BJ (cell line): ENCODE measurements around the gene PDE6A. TPM values are rescaled to one million over a fixed set of nuclear protein-coding genes. Genes with fewer than 3 reads are reported as not detected.

Experiments
- CTCF ChIA-PET: fragments of 350-600 bp; formaldehyde crosslinking; extraction: SDS; loops from one replicate; lab custom pipeline; 2021; ENCODE audit warnings: antibody characterized with exemption, inconsistent platforms; lab: Yijun Ruan, JAX
- POLR2A ChIA-PET: fragments of 300-600 bp; sonication (Branson Sonifier 250); formaldehyde crosslinking; extraction: SDS; loops from one replicate; lab custom pipeline; 2021; ENCODE audit warnings: antibody characterized with exemption; lab: Charles Lee
- DNase-seq: peaks from one replicate; pipeline ENCODE4 v3.0.0-alpha.2; 2011; ENCODE audit warnings: low read depth
- H3K27me3 ChIP-seq: 2 replicates; pipeline ENCODE4 v1.6.0; 2011; ENCODE audit warnings: low read length; ENCODE audit not compliant: control insufficient read depth, insufficient read depth
- H3K36me3 ChIP-seq: 2 replicates; pipeline ENCODE4 v1.5.1; 2011; ENCODE audit warnings: low read length; ENCODE audit not compliant: control insufficient read depth, insufficient read depth
- H3K4me3 ChIP-seq: 2 replicates; pipeline ENCODE4 v1.5.1; 2011; ENCODE audit warnings: low read depth, mild to moderate bottlenecking, control low read depth, low read length
- CTCF ChIP-seq: IDR thresholded peaks from 2 replicates; pipeline ENCODE4 v1.5.1; 2011; ENCODE audit warnings: low read depth, mild to moderate bottlenecking, control low read depth, inconsistent platforms, low read length, moderate library complexity; ENCODE audit not compliant: insufficient read depth
- polyA minus RNA-seq: library from RNA; depleted of rRNA, polyadenylated mRNA; stranded (reverse); fragments of >200 nt; gene quantifications from 2 replicates; pipeline ENCODE4 v1.2.3, GENCODE V29; 2011; rRNA and poly(A)+ RNA removed
- polyA plus RNA-seq: library from polyadenylated mRNA; depleted of rRNA; stranded (reverse); fragments of >200 nt; gene quantifications from 2 replicates; pipeline ENCODE4 v1.2.3, GENCODE V29; 2011; rRNA removed

PDE6A gene
- polyA plus RNA-seq (not detected in 2 replicates), polyA minus RNA-seq (not detected in 2 replicates)

- DNase-seq = no peak
- POLR2A ChIA-PET = no interaction called here
Measured at GRCh38 chr5:149944666-149945065, at the start of gene PDE6A. Gene PDE6A, minus strand, starts transcription at chr5:149944793. Its CDS starts 120 bp downstream, at chr5:149944673.

GRCh38 chr5:149993471-149993870 is 48.9 kb upstream of the PDE6A start:
- H3K36me3 ChIP-seq = no peaks in the 10 kb centered on the region; the same call in 1 of the 2 replicates
- no peak for DNase-seq
- ChIA-PET CTCF (interaction anchor here (1.0 to 6.1 kb wide), 7 partner anchors 12 to 357 kb away, joined by 3 to 286 read pairs (median 5); no protein-coding TSS in a partner anchor), POLR2A (interaction anchor here (0.5 kb wide), 1 partner anchor 227 kb away, joined by 3 read pairs; no protein-coding TSS in a partner anchor)
- no peak for TF ChIP-seq CTCF
- H3K4me3 ChIP-seq = no peak overlapping the region
- no peaks in the 10 kb centered on the region for H3K27me3 ChIP-seq

More at GRCh38 chr5:149944666-149945065, at the start of gene PDE6A:
- CTCF ChIA-PET = interaction anchor here (1.0 to 8.4 kb wide), 2 partner anchors 14 to 90 kb away, joined by 3 to 43 read pairs; partner anchors contain the start of gene SLC26A2
- Histone ChIP-seq H3K4me3 (no peak within 1 kb of the TSS), H3K36me3 (no peaks in the 10 kb centered on the region), H3K27me3 (no peaks in the 10 kb centered on the region)
- no peak for TF ChIP-seq CTCF

GRCh38 chr5:149990518-149991376 is 46.2 kb upstream of the PDE6A start:
- no peaks in the 10 kb centered on the region for H3K27me3 ChIP-seq
- ChIA-PET CTCF (interaction anchor here (0.6 to 6.1 kb wide), 37 partner anchors 8 to 372 kb away, joined by 3 to 286 read pairs (median 5); partner anchors contain the start of genes HMGXB3 and TIGD6), POLR2A (no interaction called here)
- H3K36me3 ChIP-seq = no peaks in the 10 kb centered on the region
- no peak overlapping the region for H3K4me3 ChIP-seq
- peak; percentile 92 for TF ChIP-seq CTCF
- no peak for DNase-seq

- POLR2A ChIA-PET = no interaction called here
- DNase-seq = no peak
- CTCF ChIA-PET = no interaction called here
- H3K36me3 ChIP-seq = no peaks in the 10 kb centered on the region
- no peaks in the 10 kb centered on the region for H3K27me3 ChIP-seq
- no peak for TF ChIP-seq CTCF
- no peak overlapping the region for H3K4me3 ChIP-seq
Measured at GRCh38 chr5:149988126-149988525, 43.5 kb upstream of the PDE6A start.

GRCh38 chr5:149982505-149982904 is 37.9 kb upstream of the PDE6A start:
- TF ChIP-seq CTCF = no peak
- Histone ChIP-seq H3K36me3 (no peaks in the 10 kb centered on the region), H3K27me3 (no peaks in the 10 kb centered on the region), H3K4me3 (no peak overlapping the region)
- CTCF ChIA-PET = interaction anchor here (1.3 to 2.5 kb wide), 4 partner anchors 9 to 148 kb away, joined by 4 to 11 read pairs (median 7); no protein-coding TSS in a partner anchor
- POLR2A ChIA-PET = no interaction called here
- DNase-seq = no peak
